DMS 273 treated with DMSO at 0.1 percent for 48 hours (cell line): ENCODE results near the gene TRAPPC3.
"Not testable (repeated sequence)": the region's sequence is repeated elsewhere in the genome, so short reads cannot be mapped to it uniquely, and the experiment has no call there.

Experiments
- DNase-seq: peaks from one replicate; lab custom pipeline; 2025; lab: John Stamatoyannopoulos, UW

TRAPPC3 gene

DNA sequence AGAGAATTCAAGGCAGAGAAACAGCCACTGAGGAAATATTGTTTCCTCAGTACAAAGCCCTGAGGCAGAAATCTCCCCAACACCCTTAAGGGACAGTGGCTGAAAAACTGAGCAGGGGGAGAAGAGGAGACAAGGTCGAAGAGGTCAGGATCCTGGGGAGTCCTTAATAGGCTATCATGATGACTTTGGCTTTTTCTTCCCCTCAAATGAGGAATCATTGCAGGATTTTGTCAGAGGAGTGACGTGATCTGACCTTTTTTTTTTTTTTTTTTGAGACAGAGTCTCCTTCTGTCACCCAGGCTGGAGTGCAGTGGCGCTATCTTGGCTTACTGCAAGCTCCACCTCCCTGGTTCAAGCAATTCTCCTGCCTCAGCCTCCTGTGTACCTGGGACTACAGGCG lies 16.9 kb upstream of the TRAPPC3 start:
- DNase-seq: no peak

DNA sequence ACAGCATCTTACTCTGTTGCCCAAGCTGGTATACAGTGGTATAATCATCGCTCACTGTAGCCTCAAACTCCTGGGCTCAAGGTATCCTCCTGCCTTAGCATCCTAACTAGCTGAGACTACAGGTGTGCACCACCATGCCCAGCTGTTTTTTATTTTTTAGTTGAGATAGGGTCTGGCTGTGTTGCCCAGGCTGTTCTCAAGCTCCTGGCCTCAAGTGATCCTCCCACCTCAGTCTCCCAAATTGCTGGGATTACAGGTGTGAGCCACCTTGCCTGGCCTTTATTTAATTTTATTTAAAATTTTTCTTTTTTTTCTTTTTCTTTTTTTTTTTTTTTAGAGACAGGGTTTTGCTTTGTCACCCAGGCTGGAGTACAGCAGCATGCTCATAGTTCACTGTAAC lies 15.9 kb upstream of the TRAPPC3 start:
- DNase-seq: no peak

DNA sequence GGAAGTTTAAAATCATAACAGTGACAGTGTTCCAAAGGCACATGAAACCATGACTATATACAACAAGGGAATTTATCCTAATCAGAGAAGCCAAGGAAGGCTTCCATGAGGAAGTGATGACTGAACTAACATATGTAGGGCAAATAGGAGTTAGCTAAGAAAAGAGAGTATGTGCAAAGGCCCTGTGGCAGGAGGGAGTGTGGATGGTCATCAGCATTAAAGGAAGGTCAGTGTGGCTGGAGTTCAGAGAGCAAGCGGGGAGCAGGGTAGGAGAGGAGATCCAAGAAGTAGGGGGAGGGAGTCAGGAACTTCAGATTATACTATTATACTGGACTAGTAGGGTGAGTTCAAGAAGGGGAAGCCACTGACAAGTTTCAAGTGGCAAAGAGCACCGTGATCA lies 15.1 kb upstream of the TRAPPC3 start:
- no peak for DNase-seq

DNA sequence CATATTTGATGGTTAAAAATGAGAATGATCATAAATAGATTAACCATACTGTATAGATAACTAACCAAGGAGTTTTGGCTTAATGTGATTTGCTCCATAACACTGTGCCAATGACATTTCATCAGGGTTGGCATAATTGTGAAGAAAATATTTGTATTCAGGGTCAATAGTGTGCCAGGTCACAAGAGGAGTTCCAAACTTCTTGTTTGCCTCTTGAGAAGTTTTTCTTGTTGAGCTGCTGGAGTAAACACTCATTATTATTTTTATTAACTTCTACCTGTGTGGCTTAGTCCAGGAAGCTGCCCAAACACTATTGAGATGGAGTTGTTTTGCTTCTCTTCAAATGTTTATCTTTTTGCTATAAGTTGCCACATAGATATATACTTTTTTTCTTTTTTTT lies 14.1 kb upstream of the TRAPPC3 start:
- DNase-seq: no peak

DNA sequence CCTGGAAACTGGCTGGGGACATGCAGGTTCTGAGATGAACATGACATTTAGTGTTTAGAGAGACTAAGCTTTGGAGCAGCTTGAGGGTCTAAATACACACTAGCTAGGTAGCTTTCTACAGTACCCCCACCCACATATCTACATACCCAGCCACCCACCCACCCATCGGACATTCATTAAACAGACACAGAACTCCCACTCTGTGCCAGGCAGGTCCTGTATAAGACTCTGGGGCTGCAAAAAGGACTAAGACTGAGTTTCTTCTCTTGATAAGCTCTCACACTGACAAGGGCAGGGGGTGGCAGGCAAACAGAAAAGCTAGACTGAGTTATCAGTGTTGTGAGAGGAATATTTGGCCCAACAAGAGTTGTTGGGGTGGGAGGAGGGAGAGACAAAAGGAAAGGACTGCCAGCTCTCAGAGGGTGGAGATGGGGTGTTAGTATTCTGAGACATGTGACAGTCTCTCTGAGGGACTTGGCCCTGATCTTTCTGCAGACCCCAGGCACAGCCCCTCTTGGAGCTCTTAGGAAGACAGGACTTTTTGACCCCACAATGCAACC lies 13.5 kb upstream of the TRAPPC3 start:
- no peak for DNase-seq

DNA sequence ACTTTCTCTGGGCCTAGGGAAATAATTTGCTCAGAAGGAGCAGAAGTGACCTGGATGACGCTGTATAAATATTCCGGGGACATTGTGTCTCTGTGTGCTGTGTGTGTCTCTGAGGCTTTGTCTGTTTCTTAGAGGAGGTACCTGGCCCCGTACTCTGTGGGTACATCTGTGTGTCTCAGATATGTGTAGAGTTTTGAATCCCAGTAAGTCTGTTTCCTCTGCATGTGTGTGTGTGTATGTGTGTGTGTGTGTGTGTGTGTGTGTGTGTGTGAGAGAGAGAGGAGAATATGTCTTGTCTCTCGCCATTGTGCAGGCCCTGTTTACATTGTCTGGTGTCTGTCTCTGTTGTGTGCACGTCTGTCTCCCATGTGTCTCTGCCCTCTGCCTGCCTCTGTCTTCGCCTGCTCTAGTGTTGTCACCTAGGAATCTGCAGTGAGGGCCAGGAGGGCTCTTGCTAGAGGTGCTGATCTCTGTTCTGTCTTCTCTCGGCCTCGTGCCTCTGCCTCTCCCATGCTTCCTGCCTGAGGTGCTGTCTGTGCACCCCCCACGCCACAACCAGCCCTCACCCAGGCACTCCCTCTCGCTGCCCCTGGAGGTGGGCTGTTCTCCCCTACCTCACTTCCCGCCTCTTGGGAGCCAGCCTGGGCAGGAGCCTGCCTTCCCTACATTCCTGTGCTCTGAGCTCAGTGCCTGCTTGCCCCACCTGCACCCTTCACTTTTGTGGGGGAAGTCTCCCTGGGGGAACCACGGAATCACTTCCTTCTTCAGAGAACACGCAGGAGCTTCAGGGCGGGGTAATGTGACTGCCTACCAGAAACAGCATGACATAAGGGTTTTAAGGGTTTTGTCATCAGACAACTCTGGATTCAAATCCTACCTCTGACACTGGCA lies 12.6 kb upstream of the TRAPPC3 start:
- DNase-seq: no peak

DNA sequence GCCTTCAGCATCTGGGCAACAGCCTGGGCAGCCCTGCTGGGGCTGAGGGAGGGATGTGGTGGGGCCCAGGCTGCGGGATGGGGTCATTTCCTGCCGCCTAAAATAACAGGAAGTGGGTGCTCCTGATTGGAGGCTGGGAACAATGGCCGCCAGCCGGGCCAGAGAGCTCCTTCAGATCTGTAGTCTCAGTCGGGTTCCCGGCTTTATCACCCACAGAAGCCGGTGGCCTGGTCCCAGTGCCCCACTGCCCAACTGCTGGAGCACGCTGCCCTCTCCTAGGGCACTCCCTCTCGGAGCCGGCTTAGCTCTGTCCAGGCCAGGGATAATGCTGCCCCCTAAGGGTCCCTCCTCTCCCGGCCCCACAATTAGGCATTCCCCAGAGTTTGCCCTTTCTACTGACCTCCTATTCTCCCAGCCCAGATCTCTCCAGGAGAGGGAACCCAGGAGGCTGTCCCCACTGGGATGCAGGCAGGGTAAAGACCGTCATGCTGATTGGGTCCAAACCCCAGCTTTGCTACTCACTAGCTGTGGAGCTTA lies 11.7 kb upstream of the TRAPPC3 start:
- DNase-seq: no peak

DNA sequence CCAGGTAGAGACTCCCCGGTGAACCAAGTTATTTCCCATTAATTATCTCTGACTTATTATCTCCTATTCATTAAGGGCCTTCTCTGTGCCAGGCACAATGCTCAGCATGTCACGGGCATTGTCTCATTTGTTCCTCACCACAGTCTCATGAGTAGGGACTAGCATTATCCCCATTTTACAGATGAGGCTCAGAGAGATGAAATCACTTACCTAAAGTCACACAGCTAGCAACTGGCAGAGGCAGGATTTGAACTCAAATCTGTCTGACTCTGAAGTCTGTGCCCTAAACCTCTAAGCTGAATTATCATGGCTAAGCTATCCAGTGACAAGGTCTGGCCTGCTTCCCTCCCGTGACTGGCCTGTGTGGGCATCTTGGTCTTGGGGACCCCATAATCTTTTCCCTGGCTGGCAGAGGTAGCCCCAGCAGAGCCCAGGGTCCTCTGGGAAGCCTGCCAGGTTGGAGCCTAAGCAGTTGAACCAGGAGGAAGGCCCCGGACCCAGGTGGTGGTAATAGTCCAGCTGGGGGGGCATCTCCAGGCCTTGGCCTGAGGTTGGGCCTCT lies 11.2 kb upstream of the TRAPPC3 start:
- no peak for DNase-seq

DNA sequence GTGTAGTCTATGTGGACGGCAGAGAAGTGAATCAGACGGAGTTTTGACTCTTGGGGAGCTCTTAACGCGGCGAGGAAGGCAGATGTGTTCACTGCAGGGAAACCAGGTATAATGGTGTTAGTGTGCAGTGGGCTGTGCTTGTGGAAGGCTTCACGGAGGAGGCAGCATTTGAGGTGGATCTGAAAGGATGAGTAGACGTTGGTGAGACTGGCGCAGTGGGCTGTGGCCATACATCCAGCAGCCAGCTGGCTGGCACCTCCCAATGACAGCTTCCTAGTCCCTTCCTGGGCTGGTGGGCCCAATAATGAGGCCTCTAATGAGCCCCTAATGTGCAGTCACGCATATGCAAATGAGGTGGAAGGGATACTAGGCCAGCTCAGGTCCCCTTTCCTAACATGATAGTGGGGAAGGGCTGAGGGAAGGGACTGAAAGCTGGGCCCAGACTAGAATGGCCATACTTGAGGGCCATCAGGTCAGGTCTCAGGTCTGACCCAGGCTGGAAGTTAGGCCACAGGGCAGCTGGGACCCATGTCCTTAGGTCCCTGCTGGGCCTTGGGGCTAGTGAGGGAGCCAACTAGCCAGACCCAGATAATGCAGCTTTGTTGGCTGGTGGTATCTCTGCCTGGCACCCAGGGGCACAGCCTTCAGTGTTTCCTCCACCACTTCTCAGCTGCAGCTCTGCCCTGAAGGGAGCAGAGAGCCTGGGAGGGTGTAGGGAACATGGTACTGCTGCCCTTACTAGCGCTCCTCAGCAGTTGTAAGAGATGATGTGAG lies 10.5 kb upstream of the TRAPPC3 start:
- DNase-seq: no peak

DNA sequence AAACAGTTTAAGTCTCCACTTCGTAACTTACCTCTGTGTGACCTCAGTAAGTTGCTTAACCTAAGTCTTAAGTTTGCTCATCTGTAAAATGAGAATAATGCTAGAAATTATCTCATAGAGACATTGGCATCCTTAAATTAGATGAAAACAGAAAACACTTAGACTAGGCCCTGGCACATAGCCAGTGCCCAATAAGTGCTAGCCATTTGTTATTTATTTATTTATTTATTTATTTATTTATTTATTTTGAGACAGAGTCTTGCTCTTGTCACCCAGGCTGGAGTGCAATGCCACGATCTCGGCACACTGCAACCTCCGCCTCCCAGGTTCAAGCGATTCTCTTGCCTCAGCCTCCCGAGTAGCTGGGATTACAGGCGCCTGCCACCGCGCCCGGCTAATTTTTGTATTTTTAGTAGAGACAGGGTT lies 9.6 kb upstream of the TRAPPC3 start:
- DNase-seq: not testable (repeated sequence)

DNA sequence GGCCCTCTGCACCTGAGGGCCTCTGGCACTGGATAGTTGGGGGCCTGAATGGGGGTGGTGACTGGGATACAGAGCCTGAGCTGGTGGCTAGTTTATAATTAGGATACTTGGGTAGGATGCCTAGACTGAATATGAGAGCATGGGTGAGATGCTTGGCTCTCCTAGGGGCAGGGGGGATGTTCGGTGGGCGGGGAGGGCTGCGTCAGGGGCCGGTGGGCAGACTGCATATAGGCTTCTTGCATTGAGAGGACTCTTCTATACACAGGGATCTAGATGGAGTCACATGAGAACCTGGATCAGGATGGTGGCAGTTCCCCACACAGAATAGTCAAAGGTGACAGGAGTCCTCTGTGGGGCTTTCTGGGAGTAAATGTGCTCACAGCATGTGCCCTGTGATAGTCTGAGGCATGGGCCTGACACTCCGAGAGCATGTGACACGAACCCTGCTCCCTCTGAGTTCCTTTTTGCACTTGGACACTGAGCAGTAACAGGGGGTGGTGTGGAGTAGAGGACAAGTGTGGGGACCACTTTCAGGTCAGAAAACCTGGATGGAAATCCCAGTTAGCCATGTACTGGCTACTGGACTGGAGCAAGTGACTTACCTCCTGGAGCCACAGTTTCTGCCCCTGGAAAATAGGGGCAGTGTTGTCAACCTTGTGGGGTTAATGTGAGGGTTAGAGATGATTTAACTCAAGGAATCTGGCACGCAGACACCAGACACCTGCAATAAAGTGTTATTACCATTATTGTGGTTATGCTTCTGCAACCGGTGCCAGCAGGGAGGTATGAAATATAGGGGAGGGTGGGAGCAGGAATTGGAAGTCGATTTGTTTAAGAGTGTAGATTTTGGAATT lies 8.9 kb upstream of the TRAPPC3 start:
- no peak for DNase-seq

DNA sequence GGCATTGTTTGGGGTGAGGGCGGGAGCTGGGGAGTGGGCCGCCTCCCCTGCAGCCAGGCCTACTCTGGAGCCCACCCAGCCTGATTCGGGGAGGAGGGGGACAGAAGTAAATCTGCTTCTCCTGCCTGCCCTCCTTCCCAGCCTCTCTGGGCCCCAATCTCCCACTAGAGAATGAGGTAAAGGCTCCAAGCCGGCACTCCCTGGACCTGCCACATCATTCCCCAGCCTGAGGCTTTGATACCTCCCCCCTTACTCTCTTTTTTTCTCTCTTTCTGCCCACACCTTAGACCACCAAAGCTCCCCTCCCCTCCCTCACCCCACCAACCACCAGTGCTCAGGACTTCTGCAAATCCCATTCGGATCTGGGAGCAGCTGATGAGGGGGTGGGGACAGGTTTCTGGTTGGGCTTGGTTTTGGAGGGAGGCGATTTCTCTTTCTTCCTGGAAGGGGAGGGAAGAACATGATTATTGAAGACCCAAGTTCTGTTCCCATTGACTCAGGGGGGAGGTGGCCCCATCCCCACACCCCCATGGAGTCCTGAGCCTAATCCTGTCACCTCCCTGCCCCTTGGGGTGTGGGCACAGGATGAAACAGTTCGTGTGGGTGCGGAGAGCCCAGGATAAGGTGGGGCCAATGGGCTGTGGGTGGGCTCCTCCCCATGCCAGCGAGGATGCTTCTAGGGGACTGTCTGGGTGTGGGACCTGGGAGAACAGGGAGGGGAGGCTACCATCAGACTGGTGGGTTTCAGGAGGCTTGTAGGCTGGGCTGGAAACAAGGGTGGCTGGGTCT lies 8.0 kb upstream of the TRAPPC3 start:
- DNase-seq: no peak

DNA sequence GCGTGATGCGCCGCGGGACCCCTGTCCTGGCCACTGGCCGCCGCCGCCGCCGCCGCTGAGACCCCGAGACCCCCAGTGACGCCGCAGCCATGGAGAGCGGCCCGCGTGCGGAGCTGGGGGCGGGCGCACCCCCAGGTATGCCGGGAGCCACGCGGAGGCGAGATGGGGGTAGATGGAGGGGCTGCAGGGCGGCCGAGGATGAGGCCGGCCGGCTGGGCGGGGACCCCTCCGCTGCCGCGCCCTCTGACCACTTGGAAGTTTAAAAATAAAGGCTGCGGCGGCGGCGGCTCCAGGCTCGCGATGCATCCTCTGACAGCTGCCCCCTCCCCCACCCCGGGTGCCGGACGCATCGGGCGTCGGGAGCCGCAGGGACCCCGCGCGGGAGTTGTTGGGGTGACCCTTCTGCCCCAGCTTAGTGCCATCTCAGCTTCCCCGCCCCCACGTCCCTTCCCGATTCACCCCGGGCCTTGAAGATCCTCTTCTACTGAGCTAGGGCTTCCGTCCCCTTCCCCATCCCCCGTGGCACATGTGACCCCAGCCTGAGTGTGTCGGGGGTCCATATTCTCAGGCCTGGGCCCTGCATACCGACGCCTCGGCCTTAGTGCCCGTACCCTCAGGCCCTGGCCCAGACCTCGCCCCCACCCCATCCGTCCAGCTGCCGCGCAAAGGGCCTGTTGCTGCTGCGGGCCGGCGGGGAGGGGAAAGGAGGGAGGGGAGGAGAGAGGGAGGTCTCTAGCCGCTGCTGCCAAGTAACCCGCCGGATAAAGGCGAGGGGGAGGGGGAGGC lies 7.2 kb upstream of the TRAPPC3 start:
- no peak for DNase-seq

DNA sequence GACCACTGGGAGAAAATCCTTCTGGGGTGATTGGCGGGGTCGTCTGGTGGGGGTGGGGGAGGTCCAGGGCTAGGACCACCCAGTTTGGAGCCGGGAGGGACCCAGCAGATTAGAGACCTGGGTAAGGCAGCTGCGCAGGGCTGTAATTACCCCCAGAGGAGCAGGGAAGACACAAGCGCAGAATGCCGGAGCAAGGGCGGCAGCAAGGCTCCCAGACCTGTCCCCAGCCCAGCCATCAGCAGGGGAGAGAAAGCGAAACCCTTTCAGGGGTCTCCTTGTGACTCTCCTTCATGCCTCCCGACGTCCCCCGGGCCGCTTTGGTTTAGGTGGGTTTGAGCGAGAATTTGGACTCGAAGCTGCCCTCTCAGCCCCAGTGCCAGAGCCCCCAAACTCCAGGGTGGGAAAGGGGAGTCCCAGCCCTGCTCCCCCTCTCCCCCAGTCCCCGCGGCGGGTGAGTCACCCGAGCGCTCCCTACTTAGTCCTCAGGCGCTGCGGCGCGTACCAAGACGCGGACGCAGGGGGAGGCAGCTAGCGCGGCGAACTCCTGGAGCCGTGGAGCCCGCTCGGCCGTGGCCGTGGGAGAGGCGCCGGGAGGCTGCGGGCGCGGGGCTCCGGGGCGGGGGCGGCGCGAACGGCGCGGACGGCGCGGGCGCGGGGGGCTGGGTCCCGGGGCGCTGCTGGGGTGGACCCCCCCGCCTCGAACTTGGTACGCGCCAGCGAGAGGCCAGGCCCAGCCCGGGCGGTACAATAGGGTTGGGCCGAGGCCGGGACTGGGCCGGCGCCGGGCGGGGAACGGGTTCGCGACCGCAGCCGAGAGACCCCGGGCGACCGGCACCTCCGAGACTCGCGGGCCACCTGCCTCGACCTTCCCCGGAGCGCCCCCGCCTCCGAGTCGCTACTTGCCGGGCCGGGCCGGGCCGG lies 6.4 kb upstream of the TRAPPC3 start, which contains the start of gene MAP7D1:
TSS of gene MAP7D1 (plus strand) at position 753 of the 921 bp plus-strand sequence. CDS start 258 bp downstream, outside the sequence.
- peak; percentile 42 for DNase-seq

DNA sequence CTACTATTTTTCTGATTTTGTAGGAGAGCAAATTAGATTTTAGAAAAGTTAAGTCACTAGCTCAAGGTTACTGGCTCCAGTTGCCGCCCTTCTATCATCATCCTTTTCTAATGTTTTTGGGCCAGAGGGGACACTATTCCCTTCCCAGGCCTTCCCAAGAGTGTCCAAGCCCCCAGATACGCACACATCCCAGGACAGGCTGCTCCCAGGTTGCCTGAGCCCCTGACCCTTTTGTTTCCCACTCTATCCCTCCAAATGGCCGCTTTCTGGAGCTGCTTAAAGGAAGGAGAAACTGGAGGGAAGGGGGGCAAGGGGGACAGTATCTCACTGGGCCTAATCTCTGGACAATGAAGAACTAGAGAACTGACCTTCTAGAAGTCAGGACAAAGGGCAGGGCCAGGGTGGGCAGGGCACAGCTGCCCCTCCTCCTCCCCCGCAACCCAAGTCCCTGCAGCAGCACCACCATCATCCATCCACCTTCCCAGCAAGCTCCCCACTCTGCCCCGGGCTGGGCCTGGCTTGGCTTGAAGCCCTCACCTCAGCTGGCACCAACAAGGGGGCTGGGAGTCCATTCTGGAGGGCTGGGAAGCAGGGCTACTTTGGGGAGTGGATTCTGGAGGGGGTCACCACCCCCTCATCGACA lies 5.6 kb upstream of the TRAPPC3 start:
- no peak for DNase-seq

DNA sequence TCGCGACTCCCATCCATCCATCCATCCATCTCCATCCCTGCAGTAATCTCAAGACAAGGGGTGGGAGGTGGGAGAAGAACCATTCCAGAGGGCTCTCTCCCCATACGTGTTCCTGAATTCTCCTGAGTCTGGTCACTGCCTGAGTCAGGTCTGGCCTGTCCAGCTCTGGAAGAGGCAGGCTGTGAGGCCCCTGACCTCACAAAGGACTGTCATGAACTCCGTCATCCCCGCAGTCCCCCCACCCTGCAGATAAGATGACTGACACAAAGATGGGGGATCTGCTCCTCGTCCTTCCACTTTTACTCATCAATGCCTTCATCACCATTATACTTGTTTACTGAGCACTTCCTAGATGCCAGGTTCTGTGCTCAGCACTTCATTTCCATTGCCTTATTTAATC lies 5.0 kb upstream of the TRAPPC3 start:
- no peak for DNase-seq

DNA sequence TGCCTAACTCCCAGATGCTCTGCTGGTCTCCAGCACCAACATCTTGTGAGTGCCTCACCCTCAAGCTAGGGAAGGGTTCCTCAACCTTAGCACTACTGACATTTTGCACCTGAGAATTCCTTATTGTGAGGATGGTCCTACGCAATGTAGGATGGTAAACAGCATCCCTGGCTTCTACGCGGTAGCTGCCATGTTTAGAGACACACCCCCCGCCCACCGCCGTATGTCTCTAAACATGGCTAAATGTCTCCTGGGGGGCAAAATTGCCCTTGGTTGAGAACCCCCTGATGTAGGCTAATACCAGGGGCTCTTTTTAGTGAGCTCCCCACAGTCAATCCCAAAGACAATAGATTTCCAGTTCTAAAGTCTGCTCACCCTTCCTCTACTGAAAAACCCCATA lies 4.2 kb upstream of the TRAPPC3 start:
- no peak for DNase-seq

DNA sequence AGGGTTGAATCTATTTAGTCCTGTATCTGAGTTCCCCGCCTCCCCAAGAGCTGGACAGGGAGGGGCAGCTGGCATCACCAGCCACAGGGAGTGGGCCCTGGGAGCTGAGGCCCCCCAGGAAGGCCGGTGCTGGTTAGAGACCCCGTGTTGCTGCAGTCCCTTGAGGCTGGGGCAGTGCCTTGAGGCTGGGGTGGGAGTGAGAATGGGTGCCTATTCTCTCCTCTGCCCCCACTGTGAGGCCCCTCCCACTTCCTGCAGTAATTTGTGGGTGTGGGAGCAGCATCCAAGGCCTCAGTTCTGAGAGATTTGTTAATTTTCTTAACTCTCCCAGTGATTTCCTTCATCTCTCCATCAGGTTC lies 2.5 kb upstream of the TRAPPC3 start:
- no peak for DNase-seq
